Vagina (tissue), 2 donors: ENCODE data around the gene ALX1.

Experiments
- POLR2A ChIP-seq, 2 donors: fragments of 450-650 bp; IDR thresholded peaks; one replicate each; pipeline ENCODE4 v1.6.1; 2017; ENCODE audit warnings: antibody characterized with exemption in 2 of 2, mild to moderate bottlenecking in 2 of 2, moderate library complexity in 2 of 2
- TF ChIP-seq, protein P1 (sequence below), 3 experiments: fragments of 450-650 bp in 2 of 3; fragments of 200-600 bp in 1 of 3; sonication (generic) in 1 of 3; IDR thresholded peaks; one replicate each; pipeline ENCODE4 v1.5.1; 2017 to 2019; ENCODE audit warnings: antibody characterized with exemption in 3 of 3, mild to moderate bottlenecking in 2 of 3, moderate library complexity in 2 of 3

DNA sequence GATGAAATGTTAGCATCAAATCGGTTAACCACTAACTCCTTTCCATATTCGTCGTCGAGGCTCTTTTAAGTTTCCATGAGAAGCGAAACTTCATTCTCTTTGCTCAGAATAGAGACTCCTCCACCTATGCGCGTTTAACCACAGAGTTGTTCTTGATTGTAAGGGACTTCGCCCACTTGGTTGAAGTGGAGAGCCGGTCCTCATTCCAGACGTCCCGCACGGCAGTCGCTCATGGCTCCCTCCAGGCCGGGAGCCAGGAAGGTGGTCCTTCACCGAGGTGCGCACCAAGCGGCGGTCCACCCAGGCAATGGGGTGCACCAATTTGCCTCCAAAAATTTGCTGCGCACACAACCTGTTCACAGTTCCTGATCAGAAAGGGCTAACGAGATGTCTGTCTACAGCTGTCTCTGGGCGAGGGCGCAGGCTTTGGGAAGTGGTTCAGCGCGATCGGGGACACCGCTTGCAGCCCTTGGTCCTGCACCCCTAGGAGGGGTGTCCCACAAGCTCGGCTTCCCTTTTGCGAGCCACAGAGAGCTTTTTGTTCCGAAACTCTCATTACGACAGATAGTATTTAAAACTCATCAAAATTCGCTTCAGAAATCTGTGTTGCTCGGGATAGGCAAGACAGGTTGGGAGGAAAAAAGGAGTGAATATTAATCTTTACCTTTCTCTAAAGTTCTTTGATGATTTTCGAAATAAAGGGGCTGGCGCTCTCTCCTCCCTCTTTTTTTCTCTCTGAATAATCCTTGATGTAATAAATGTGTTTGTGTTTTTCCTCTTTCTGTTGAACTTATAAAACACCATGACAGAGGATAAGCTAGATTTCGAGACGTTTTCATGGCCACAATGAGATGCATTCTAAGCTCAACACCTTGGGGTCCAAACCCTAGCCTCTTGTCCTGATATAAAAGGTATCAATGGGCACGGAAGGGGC is 6.4 kb upstream of the ALX1 start:
- TF ChIP-seq, protein P1, sequence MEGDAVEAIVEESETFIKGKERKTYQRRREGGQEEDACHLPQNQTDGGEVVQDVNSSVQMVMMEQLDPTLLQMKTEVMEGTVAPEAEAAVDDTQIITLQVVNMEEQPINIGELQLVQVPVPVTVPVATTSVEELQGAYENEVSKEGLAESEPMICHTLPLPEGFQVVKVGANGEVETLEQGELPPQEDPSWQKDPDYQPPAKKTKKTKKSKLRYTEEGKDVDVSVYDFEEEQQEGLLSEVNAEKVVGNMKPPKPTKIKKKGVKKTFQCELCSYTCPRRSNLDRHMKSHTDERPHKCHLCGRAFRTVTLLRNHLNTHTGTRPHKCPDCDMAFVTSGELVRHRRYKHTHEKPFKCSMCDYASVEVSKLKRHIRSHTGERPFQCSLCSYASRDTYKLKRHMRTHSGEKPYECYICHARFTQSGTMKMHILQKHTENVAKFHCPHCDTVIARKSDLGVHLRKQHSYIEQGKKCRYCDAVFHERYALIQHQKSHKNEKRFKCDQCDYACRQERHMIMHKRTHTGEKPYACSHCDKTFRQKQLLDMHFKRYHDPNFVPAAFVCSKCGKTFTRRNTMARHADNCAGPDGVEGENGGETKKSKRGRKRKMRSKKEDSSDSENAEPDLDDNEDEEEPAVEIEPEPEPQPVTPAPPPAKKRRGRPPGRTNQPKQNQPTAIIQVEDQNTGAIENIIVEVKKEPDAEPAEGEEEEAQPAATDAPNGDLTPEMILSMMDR (IDR thresholded peaks at IDR 0.05): no peak
- TF ChIP-seq POLR2A (IDR thresholded peaks at IDR 0.05): no peak
